ENCODE data around the gene HAND1. TPM values are rescaled to one million over a fixed set of nuclear protein-coding genes. Genes with fewer than 3 reads are reported as not detected.
"Not testable (repeated sequence)": the region's sequence is repeated elsewhere in the genome, so short reads cannot be mapped to it uniquely, and the experiment has no call there.

Gene HAND1
- total RNA-seq, 6 experiments from 2014 or later = not detected

DNA sequence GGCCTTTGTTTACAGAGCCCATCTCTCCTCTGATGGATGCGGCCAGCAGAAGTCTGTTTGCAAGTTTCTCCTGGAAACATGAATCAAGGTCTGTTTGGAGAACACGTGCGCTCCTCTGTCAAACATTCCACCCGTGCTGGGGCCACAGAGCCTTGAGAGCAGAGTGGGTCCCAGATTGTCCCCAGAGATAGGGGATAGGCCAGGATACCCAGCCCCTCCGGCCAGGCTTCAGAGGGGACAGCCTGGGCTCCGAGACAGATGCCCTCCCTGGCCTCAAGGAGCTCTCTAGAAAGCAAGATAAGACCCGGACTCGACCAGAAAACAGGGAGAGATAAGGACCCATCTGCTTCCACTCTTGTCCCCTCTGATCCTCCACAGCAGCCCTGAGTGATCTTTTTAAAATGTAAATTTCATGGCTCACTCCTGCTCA is 40.4 kb upstream of the HAND1 start:
- TF ChIP-seq CTCF (IDR thresholded peaks at IDR 0.05) = no peak
- Mint-ChIP-seq H3K9me3 (no peaks in the 10 kb centered on the region), H3K4me1 (ENCODE audit: low read depth) (peaks cover 18% of the 10 kb centered on the region), H3K27me3 (ENCODE audit: insufficient read depth) (peaks cover 36% of the 10 kb centered on the region), H3K4me3 (no peak overlapping the region), H3K36me3 (ENCODE audit: low read depth) (no peaks in the 10 kb centered on the region), H3K27ac (no peak overlapping the region)
- DNase-seq = no peak

GRCh38 chr5:154517810-154518437 is 39.9 kb upstream of the HAND1 start:
- peaks cover 17% of the 10 kb centered on the region for H3K4me1 Mint-ChIP-seq (ENCODE audit: low read depth)

GRCh38 chr5:154517181-154517580 is 39.2 kb upstream of the HAND1 start:
- Mint-ChIP-seq H3K4me1 (ENCODE audit: low read depth) (peaks cover 17% of the 10 kb centered on the region), H3K9me3 (no peaks in the 10 kb centered on the region), H3K27me3 (ENCODE audit: insufficient read depth) (peaks cover 35% of the 10 kb centered on the region), H3K27ac (no peak overlapping the region), H3K36me3 (ENCODE audit: low read depth) (no peaks in the 10 kb centered on the region), H3K4me3 (no peak overlapping the region)
- no peak for TF ChIP-seq CTCF (IDR thresholded peaks at IDR 0.05)
- no peak for DNase-seq

More at GRCh38 chr5:154517810-154518437, 39.9 kb upstream of the HAND1 start:
- peaks cover 35% of the 10 kb centered on the region for H3K27me3 Mint-ChIP-seq (ENCODE audit: insufficient read depth)
- DNase-seq = no peak
- TF ChIP-seq CTCF (IDR thresholded peaks at IDR 0.05) = no peak
- H3K36me3 Mint-ChIP-seq (ENCODE audit: low read depth) = no peaks in the 10 kb centered on the region
- H3K9me3 Mint-ChIP-seq = no peaks in the 10 kb centered on the region
- no peak overlapping the region for H3K27ac Mint-ChIP-seq
- no peak overlapping the region for H3K4me3 Mint-ChIP-seq

DNA sequence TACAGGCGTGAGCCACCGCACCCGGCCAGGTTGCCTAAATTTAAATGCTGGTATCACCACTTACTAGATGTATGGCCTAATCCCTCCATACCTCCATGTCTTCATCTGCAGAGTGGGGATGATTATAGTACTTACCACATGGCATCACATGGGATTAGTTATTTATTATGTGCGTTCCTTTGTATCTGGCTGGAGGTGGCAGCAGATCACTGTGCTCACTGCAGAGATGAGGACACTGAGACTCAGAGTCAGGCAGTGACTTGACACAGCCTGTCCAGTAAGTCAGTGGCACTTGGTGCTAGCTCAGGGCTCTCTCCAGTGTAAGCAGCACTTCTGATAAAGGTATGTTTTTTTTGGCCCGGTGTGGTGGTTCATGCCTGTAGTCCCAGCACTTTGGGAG is 38.4 kb upstream of the HAND1 start:
- TF ChIP-seq CTCF (IDR thresholded peaks at IDR 0.05) = no peak
- no peak for DNase-seq
- Mint-ChIP-seq H3K27ac (no peak overlapping the region), H3K4me3 (no peak overlapping the region), H3K36me3 (ENCODE audit: low read depth) (no peaks in the 10 kb centered on the region), H3K9me3 (no peaks in the 10 kb centered on the region), H3K27me3 (ENCODE audit: insufficient read depth) (peaks cover 38% of the 10 kb centered on the region), H3K4me1 (ENCODE audit: low read depth) (peaks cover 17% of the 10 kb centered on the region)

GRCh38 chr5:154515488-154515887 is 37.5 kb upstream of the HAND1 start:
- not testable (repeated sequence) for H3K27ac Mint-ChIP-seq, H3K4me3 Mint-ChIP-seq
- H3K4me1 Mint-ChIP-seq (ENCODE audit: low read depth) = peaks cover 17% of the 10 kb centered on the region

DNA sequence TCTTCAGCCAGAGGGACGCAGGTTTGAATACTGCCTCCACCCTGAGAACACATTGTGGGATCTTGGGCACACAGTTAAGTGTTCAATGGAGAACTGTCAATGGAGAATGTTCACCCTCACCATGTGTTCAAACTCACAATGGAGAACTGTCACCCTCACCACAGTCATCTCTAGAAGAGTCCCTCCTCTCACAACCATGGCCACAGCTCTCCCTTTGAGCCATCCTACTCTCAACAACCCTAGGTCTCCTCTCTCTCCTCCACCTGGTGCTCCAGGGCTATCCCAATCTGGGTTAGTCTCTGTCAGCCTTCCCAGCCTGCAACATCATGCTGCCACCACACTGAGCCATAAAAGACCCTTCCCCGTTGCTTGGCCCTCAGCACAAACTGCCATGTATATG is 36.3 kb upstream of the HAND1 start:
- Mint-ChIP-seq H3K9me3 (no peaks in the 10 kb centered on the region), H3K4me1 (ENCODE audit: low read depth) (peaks cover 11% of the 10 kb centered on the region), H3K27me3 (ENCODE audit: insufficient read depth) (peaks cover 41% of the 10 kb centered on the region), H3K27ac (no peak overlapping the region), H3K4me3 (no peak overlapping the region), H3K36me3 (ENCODE audit: low read depth) (no peaks in the 10 kb centered on the region)
- DNase-seq = no peak
- no peak for TF ChIP-seq CTCF (IDR thresholded peaks at IDR 0.05)

More at GRCh38 chr5:154515488-154515887, 37.5 kb upstream of the HAND1 start:
- DNase-seq; H3K36me3 Mint-ChIP-seq (ENCODE audit: low read depth); H3K9me3 Mint-ChIP-seq: not testable (repeated sequence)
- H3K27me3 Mint-ChIP-seq (ENCODE audit: insufficient read depth) = peaks cover 37% of the 10 kb centered on the region

Measured in HFFc6 (cell line).